ENCODE measurements around the gene RAPGEF1. TPM values are rescaled to one million over a fixed set of nuclear protein-coding genes. Genes with fewer than 3 reads are reported as not detected.

The RAPGEF1 gene
- total and polyA plus RNA-seq, 8 donors, result 17.1 to 62.6 (median 44.8) TPM

DNA sequence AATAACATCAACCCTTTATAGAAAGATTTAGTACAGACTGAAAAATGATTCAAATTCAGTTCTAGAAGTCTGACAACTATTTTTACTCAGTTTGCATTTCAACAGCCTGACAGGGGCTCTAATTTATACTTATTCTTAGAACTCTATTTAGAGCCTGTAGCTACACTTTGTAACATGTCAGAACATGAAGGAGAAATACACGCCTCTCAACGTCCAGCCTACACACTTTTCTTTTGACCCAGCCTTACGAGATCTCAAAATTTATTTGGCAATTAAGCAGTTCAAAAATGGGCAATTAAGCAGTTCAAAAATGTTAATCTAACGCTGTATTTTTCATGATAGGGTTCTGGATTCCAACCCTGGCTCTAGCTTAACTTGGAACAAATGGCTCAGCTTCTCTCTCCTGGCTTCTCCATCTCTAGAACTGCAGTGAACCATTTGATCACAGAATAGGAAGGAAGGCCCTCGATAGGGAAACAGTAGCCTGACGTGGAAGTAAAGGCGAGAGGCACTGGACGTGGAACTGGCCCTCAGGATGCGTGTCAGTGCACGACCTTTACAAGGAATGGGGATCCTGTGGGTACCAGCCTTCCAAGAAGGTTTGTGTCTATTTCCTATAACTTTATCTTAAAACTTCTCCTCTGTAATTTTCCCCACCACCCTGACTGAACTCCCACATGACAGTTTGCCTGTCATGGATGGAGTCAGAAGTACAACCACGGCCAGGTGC is 128.1 kb downstream of the RAPGEF1 start:
- DNase-seq (peak in 1 of 6 donors; percentile 2), FAIRE-seq (no peak), ATAC-seq (no peak)
- H3K27me3 ChIP-seq, result no peaks in the 10 kb centered on the region
- TF ChIP-seq, protein P1, sequence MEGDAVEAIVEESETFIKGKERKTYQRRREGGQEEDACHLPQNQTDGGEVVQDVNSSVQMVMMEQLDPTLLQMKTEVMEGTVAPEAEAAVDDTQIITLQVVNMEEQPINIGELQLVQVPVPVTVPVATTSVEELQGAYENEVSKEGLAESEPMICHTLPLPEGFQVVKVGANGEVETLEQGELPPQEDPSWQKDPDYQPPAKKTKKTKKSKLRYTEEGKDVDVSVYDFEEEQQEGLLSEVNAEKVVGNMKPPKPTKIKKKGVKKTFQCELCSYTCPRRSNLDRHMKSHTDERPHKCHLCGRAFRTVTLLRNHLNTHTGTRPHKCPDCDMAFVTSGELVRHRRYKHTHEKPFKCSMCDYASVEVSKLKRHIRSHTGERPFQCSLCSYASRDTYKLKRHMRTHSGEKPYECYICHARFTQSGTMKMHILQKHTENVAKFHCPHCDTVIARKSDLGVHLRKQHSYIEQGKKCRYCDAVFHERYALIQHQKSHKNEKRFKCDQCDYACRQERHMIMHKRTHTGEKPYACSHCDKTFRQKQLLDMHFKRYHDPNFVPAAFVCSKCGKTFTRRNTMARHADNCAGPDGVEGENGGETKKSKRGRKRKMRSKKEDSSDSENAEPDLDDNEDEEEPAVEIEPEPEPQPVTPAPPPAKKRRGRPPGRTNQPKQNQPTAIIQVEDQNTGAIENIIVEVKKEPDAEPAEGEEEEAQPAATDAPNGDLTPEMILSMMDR (IDR thresholded peaks at IDR 0.05), result no peak
- peaks cover 0 to 28% (median 0%) of the 10 kb centered on the region in 3 donors for H3K4me1 ChIP-seq
- H3K9me3 ChIP-seq, result no peaks in the 10 kb centered on the region
- intact Hi-C loops (cut with DNase I), result loop anchor here in 1 of 3 donors (10.0 kb wide), 1 partner anchor 113 kb away; no protein-coding TSS in a partner anchor
- H3K4me3 ChIP-seq, result no peak overlapping the region
- no peak overlapping the region for H3K27ac ChIP-seq
- peaks cover 0 to 10% (median 0%) of the 10 kb centered on the region in 3 donors for H3K36me3 ChIP-seq
- 91 to 96% methylated on average over 11 of the region's 11 CpGs for WGBS, 2 donors

- peak in 2 of 4 donors; percentile 2 to 3 for ATAC-seq
Measured at GRCh38 chr9:131610231-131610761, 129.6 kb downstream of the RAPGEF1 start.

DNA sequence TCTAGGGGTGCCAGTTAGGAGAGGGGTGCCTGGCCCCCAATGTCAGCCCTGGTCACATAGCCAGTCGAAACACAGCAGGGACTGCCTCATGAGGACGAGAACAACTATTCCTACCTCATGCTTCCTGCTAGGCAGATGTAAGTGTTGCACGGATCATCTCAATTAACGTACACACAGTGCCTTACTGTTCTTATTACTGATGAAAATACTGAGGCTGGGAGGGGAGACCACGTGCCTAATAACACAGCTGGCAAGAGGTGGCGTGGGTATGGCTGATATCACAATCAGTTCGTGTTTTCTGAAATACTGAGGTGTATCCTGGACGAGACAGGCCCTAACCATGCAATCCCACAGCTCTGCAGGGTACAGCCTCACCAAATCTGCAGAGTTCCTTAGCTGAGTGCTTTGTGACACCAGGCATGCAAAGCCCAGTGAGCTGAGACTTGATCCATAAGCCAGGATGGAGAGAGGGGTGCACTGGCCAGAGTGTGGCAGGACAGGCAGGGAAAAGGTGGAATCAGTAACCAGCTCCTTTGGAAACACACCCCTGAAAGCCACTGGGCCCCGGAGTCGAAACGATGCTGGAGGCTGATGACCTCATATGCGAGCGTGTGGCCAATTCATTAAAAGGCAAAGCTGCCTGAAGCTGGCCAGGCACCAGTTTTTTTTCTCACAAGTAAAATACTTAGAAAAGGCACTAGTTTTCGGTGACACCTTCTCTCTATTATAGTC is 130.6 kb downstream of the RAPGEF1 start:
- ATAC-seq (peak; percentile 23 to 37 (median 30)), FAIRE-seq (no peak), DNase-seq (peak in 1 of 6 donors; percentile 37)
- WGBS, 2 donors, result 54 to 65% methylated on average over 14 of the region's 14 CpGs
- no peaks in the 10 kb centered on the region for H3K9me3 ChIP-seq
- intact Hi-C loops (cut with DNase I), result no loop called here
- no peaks in the 10 kb centered on the region for H3K36me3 ChIP-seq
- TF ChIP-seq, protein P1 (IDR thresholded peaks at IDR 0.05), result no peak
- peak overlapping the region; percentile 24 to 58 (median 39) for H3K27ac ChIP-seq
- peaks cover 0 to 32% (median 0%) of the 10 kb centered on the region in 3 donors for H3K4me1 ChIP-seq
- H3K27me3 ChIP-seq, result no peaks in the 10 kb centered on the region
- no peak overlapping the region for H3K4me3 ChIP-seq

More at GRCh38 chr9:131610231-131610761, 129.6 kb downstream of the RAPGEF1 start:
- no peaks in the 10 kb centered on the region for H3K9me3 ChIP-seq
- no peaks in the 10 kb centered on the region for H3K27me3 ChIP-seq
- DNase-seq (no peak), FAIRE-seq (no peak)
- H3K4me1 ChIP-seq, result peaks cover 0 to 32% (median 0%) of the 10 kb centered on the region in 3 donors
- intact Hi-C loops (cut with DNase I), result loop anchor here in 1 of 3 donors (10.0 kb wide), 1 partner anchor 115 kb away; no protein-coding TSS in a partner anchor
- no peak overlapping the region for H3K4me3 ChIP-seq
- 89 to 90% methylated on average over 7 of the region's 7 CpGs for WGBS, 2 donors
- H3K27ac ChIP-seq, result no peak overlapping the region
- H3K36me3 ChIP-seq, result peaks cover 0 to 9% (median 0%) of the 10 kb centered on the region in 3 donors
- TF ChIP-seq, protein P1 (IDR thresholded peaks at IDR 0.05), result no peak

DNA sequence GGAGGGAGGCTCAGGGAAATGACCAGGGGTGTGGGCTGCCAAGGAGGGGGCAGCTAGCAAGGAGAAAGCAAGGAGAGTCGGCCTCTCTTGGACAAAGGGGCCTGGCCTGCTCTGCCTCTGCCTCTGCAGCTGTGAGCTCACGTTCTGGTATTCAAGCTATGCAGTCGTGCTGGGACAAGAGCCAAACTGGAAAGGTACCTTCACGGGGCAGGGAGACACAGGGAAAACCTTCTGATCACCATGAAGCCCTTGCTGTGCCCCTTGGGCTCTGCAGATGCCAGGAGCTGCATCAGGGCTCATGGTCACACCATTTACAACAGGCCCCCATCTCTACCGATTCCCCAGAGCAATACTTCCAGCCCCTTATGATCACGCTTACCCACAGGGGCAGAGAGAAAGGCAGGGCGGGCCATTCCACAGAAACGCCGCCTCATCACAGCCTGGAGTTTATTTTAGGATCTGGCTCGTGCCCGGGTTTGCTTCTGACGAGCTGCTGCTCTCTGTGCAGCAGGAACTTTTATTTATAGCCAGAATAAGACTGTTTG is 131.3 kb downstream of the RAPGEF1 start:
- FAIRE-seq (no peak), ATAC-seq (peak; percentile 53 to 84 (median 68)), DNase-seq (peak in 4 of 6 donors; percentile 62 to 70 (median 70))
- Histone ChIP-seq H3K36me3 (peaks cover 0 to 3% (median under 1%) of the 10 kb centered on the region in 3 donors), H3K4me1 (peaks cover 0 to 32% (median 0%) of the 10 kb centered on the region in 3 donors), H3K27me3 (no peaks in the 10 kb centered on the region), H3K27ac (peak overlapping the region; percentile 24 to 58 (median 39)), H3K9me3 (no peaks in the 10 kb centered on the region), H3K4me3 (no peak overlapping the region)
- 60% methylated on average over 12 of the region's 12 CpGs for WGBS, 2 donors
- intact Hi-C loops (cut with DNase I), result no loop called here
- TF ChIP-seq, protein P1 (IDR thresholded peaks at IDR 0.05), result no peak
